Brain microvascular endothelial cell (primary cell): ENCODE results near the gene NF1.

ENCODE experiments used
- DNase-seq: peaks from one replicate; pipeline ENCODE4 v3.0.0-alpha.2; 2020
- H3K27ac ChIP-seq: fragments of 250-450 bp; sonication (Bioruptor Pico); 2 replicates; pipeline ENCODE4 v1.5.1; 2020; ENCODE audit warnings: mild to moderate bottlenecking, moderate library complexity
- H3K27me3 ChIP-seq: fragments of 250-450 bp; sonication (Bioruptor Pico); replicated peaks from 2 replicates; pipeline ENCODE4 v1.5.1; 2020; ENCODE audit warnings: mild to moderate bottlenecking
- H3K36me3 ChIP-seq: fragments of 250-450 bp; sonication (Bioruptor Pico); replicated peaks from 2 replicates; pipeline ENCODE4 v1.5.1; 2020; ENCODE audit warnings: mild to moderate bottlenecking
- H3K4me3 ChIP-seq: 2 replicates; pipeline ENCODE4 v1.5.1; 2011; ENCODE audit warnings: low read depth, mild to moderate bottlenecking, control low read depth, low read length, moderate library complexity
- CTCF ChIP-seq: IDR thresholded peaks from 2 replicates; pipeline ENCODE4 v1.5.1; 2011; ENCODE audit warnings: low read depth, mild to moderate bottlenecking, moderate library complexity, low read length, control low read depth, inconsistent platforms; ENCODE audit errors: missing control alignments
- in situ Hi-C: cut with HindIII; loops from 2 replicates; pipeline ENCODE4 v1.10.0; 2017; ENCODE audit warnings: low sequenced_read_pairs, low pct_ligation_motif_present

The NF1 gene

GRCh38 chr17:31130286-31131224 lies 35.8 kb downstream of the NF1 start:
- H3K4me3 ChIP-seq = no peak overlapping the region
- H3K27me3 ChIP-seq = no peaks in the 10 kb centered on the region
- H3K36me3 ChIP-seq = no peaks in the 10 kb centered on the region
- no peak for DNase-seq
- in situ Hi-C loops = no loop called here
- no peak overlapping the region for H3K27ac ChIP-seq
- no peak for TF ChIP-seq CTCF

- Histone ChIP-seq H3K27ac (no peak overlapping the region), H3K4me3 (no peak overlapping the region), H3K36me3 (no peaks in the 10 kb centered on the region), H3K27me3 (no peaks in the 10 kb centered on the region)
- no peak for TF ChIP-seq CTCF
- no peak for DNase-seq
- in situ Hi-C loops = no loop called here
Measured at GRCh38 chr17:31131299-31131698, 36.5 kb downstream of the NF1 start.

- no peak for TF ChIP-seq CTCF
- Histone ChIP-seq H3K36me3 (no peaks in the 10 kb centered on the region), H3K4me3 (no peak overlapping the region), H3K27me3 (no peaks in the 10 kb centered on the region), H3K27ac (no peak overlapping the region)
- in situ Hi-C loops = no loop called here
- no peak for DNase-seq
Measured at GRCh38 chr17:31132977-31133376, 38.2 kb downstream of the NF1 start.

- no peak overlapping the region for H3K27ac ChIP-seq
- DNase-seq = no peak
- no peaks in the 10 kb centered on the region for H3K27me3 ChIP-seq
- no peak for TF ChIP-seq CTCF
- no peaks in the 10 kb centered on the region for H3K36me3 ChIP-seq
- in situ Hi-C loops = no loop called here
- H3K4me3 ChIP-seq = no peak overlapping the region
Measured at GRCh38 chr17:31134576-31134975, 39.8 kb downstream of the NF1 start.

- Histone ChIP-seq H3K36me3 (no peaks in the 10 kb centered on the region), H3K4me3 (no peak overlapping the region), H3K27me3 (no peaks in the 10 kb centered on the region), H3K27ac (no peak overlapping the region)
- in situ Hi-C loops = no loop called here
- TF ChIP-seq CTCF = no peak
- DNase-seq = no peak
Measured at GRCh38 chr17:31136319-31136718, 41.5 kb downstream of the NF1 start.

GRCh38 chr17:31140111-31140510 lies 45.3 kb downstream of the NF1 start:
- no peak overlapping the region for H3K27ac ChIP-seq
- H3K27me3 ChIP-seq = no peaks in the 10 kb centered on the region
- no peak for DNase-seq
- in situ Hi-C loops = no loop called here
- H3K4me3 ChIP-seq = no peak overlapping the region
- H3K36me3 ChIP-seq = no peaks in the 10 kb centered on the region
- no peak for TF ChIP-seq CTCF
